ENCODE data around the gene UBL7.
"Not testable (repeated sequence)": the region's sequence is repeated elsewhere in the genome, so short reads cannot be mapped to it uniquely, and the experiment has no call there.

Gene UBL7

DNA sequence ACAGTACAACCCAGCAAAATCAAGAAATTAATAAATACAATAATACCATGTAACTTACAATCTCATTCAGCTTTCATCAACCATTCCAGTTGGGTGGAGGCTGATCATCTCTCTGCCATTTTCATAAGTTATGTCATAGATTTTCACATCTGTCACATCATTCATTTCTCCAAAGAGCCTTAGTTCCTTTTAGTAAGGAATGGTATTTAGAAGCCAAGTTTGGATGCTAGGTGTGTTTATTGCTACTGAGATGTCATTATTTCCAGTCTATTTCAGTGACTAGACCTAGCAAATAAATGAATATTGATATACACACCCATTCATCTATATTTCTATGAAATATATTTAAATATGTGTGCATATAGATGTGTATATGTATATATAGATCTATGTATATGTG is 2.7 kb upstream of the UBL7 start:
- DNase-seq (ENCODE audit: low read depth) = no peak

- no peak for DNase-seq (ENCODE audit: low read depth)
Measured at GRCh38 chr15:74461847-74462511, 1.0 kb upstream of the UBL7 start.

GRCh38 chr15:74460298-74460697 is 662 bp downstream of the UBL7 start:
- DNase-seq (ENCODE audit: low read depth) = no peak

- not testable (repeated sequence) for DNase-seq (ENCODE audit: low read depth)
Measured at GRCh38 chr15:74459798-74460197, 1.2 kb downstream of the UBL7 start.

- no peak for DNase-seq (ENCODE audit: low read depth)
Measured at GRCh38 chr15:74458473-74458872, 2.5 kb downstream of the UBL7 start.

DNA sequence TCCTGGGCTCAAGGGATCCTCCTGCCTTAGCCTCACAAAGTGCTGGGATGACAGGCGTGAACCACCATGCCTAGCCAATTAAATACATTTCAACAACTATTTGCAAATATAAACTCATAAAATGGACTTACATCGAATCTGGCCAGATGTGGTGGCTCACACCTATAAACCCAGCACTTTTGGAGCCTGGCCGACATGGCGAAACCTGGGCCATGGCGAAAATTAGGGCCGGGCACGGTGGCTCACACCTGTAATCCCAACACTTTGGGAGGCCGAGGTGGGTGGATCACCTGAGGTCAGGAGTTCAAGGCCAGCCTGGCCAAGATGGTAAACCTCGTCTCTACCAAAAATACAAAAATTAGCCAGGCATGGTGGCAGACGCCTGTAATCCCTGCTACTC is 3.9 kb downstream of the UBL7 start:
- not testable (repeated sequence) for DNase-seq (ENCODE audit: low read depth)

- DNase-seq (ENCODE audit: low read depth) = no peak
Measured at GRCh38 chr15:74454764-74455500, 6.0 kb downstream of the UBL7 start.

- DNase-seq (ENCODE audit: low read depth) = no peak
Measured at GRCh38 chr15:74453925-74454763, 6.8 kb downstream of the UBL7 start.

DNA sequence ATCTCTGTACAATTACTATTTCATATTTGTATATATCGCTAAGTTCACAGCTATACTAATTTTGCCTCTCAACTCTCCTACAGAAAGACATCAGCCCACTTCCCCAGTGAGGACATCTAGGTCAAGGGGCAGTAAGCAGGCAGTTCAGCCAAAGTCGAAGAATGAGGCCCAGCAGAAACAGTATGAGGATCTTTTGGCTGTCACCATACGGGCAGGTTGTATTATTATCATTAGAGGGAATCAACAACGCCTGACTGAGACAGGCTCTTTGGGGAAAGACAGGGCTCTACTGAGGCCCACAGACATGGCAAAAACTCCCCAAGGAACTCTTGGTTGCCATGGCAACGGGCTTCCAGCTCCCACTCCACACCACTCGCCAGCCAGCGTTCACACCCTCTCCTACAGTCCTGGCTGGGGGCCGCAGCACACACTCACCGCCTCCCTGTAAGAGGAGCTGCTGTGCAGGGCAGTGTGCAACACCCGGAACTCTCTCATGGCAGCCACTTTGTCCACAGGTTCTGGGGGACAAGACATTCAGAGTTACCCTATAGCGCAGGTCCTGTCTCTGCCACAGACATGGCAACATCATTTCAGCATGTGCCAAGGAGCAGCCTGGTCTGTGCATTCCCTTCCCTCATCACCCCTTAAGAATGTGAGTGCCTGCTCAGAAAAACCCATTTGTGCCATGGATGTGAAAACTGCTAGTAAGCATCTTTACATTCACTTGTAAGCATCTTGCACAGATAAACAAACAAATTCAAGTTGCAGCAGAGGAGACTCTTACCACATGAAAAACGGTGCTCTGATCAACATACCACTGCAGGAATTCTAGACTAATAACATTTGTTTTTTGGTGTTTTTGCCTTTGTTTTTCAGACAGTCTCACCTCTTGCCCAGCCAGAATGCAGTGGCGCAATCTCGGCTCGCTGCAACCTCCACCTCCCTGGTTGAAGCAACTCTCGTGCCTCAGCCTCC is 8.8 kb downstream of the UBL7 start:
- DNase-seq (ENCODE audit: low read depth) = no peak

DNA sequence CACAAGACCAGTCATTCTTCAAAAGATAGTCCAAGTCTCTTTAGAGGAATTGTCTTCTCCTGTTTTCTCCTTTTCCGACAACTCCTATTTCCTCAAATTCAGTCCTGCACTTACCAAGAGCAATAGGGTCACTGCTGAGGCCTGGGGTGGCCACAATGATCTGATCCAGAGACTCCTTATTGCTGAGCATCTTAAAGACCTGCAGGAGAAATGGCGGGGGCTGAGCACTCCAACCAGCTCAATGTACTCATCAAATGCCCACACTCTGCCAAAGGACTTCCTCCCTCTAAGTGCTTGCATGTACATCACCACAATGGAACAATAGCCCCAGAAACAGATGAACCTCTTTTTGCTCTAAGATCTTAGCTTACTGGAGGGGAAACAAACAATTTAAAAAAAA is 9.6 kb downstream of the UBL7 start:
- DNase-seq (ENCODE audit: low read depth) = no peak

- DNase-seq (ENCODE audit: low read depth) = no peak
Measured at GRCh38 chr15:74449643-74450205, 11.2 kb downstream of the UBL7 start.

DNA sequence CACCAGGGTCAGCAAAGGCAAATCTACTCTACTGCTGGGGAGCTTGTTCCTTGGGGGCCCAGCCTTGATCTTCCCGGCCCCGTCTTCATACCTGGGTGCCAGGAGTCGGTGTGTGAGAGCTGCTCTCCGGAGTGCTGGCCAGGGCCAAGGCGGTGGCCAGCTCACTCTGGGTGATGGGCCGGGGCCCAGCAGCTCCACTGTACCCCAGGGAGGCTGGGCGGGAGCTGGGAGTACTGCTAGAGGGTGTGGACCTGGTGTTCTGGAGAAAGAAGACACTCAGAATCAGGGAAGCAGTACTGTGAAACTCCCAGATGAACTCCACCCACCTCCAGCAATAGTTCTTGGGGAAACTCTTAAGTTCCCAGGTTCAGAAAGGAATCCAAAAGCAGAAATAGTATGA is 11.9 kb downstream of the UBL7 start:
- no peak for DNase-seq (ENCODE audit: low read depth)

- no peak for DNase-seq (ENCODE audit: low read depth)
Measured at GRCh38 chr15:74445816-74446763, 14.9 kb downstream of the UBL7 start.

DNA sequence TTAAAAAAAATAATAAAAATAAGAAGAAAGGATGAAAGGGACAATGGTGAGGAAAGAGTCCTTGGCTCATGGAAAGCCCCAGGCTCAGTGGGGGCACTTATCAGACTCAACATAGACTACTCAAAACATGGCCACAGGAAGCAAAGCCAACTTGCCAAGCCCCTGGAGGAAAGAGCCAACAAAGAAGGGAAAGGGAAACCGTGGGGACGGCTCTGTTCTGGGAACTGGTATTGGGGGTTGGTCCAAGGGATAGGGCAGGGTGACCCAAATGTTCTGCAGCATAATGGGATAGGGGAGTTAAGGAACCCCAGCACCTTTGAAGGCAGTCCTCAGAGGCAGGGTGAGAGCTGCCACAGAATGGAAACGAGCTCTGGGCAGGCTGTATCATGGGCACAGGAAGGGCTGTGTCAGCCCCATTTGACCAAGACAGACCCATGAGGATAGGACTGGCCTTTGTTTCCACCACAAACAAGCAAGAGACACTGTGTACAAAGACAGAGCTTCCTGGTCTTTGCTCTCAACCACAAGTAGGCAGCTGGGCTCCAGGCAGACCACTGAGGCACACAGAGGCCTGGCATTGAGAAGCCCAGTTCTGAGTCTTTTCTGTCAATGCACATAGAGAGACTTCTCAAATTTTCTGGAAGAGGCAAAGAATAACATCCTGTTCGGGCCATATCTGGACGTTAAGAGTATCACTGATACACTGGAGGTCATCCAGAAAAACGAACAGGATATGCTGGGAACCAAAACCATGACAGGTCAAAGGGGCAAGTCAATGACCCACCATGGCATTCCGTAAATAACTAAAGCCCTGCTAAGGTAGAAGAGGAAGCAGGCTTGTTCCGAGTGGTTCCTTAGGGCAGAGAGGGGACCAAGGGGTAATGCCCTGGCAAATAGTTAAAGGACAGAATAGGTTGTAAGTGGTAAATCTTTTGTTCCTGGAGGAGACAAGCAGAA is 16.6 kb downstream of the UBL7 start:
- DNase-seq (ENCODE audit: low read depth) = no peak

- no peak for DNase-seq (ENCODE audit: low read depth)
Measured at GRCh38 chr15:74443100-74443909, 17.7 kb downstream of the UBL7 start.

DNA sequence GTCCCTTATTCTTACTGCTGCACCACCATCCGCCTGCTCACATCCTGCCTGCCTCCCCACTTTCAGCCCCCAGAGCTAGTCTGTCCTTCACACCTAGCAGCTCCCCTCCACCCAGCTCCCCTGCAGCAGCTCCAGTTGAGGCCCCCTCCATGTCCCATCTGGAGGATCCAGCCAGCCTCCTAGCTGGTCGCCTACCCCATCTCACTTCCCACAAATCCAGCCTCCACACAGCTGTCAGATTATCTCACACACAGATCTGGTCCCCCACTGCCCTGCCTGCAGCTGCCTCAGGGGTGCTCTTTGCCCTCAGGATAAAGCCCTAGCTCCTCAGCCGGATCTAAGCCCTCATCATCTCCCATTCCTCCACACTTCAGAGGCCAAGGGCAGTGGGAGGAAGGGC is 18.4 kb downstream of the UBL7 start:
- DNase-seq (ENCODE audit: low read depth) = no peak

- no peak for DNase-seq (ENCODE audit: low read depth)
Measured at GRCh38 chr15:74442063-74442462, 18.9 kb downstream of the UBL7 start.
